ENCODE data around the gene SH3BGRL.
"Not testable (repeated sequence)": the region's sequence is repeated elsewhere in the genome, so short reads cannot be mapped to it uniquely, and the experiment has no call there.

Gene SH3BGRL

GRCh38 chrX:81261576-81261975 lies 59.7 kb downstream of the SH3BGRL start:
- no peak for DNase-seq

GRCh38 chrX:81263059-81263458 lies 61.2 kb downstream of the SH3BGRL start:
- no peak for DNase-seq

- no peak for DNase-seq
Observed at GRCh38 chrX:81278616-81279015, 76.7 kb downstream of the SH3BGRL start.

- no peak for DNase-seq
Observed at GRCh38 chrX:81280148-81280547, 78.2 kb downstream of the SH3BGRL start.

- no peak for DNase-seq
Observed at GRCh38 chrX:81286075-81286474, 84.2 kb downstream of the SH3BGRL start.

- DNase-seq: no peak
Observed at GRCh38 chrX:81286608-81287007, 84.7 kb downstream of the SH3BGRL start.

- DNase-seq: no peak
Observed at GRCh38 chrX:81291996-81292395, 90.1 kb downstream of the SH3BGRL start.

GRCh38 chrX:81294101-81294500 lies 92.2 kb downstream of the SH3BGRL start:
- no peak for DNase-seq

GRCh38 chrX:81301877-81302276 lies 100.0 kb downstream of the SH3BGRL start:
- no peak for DNase-seq

GRCh38 chrX:81304563-81304962 lies 102.7 kb downstream of the SH3BGRL start:
- DNase-seq: no peak

- DNase-seq: no peak
Observed at GRCh38 chrX:81305240-81305639, 103.3 kb downstream of the SH3BGRL start.

GRCh38 chrX:81308086-81308829 lies 106.4 kb downstream of the SH3BGRL start:
- peak; percentile 2 for DNase-seq

GRCh38 chrX:81316163-81316562 lies 114.3 kb downstream of the SH3BGRL start:
- no peak for DNase-seq

- not testable (repeated sequence) for DNase-seq
Observed at GRCh38 chrX:81331653-81332052, 129.8 kb downstream of the SH3BGRL start.

- no peak for DNase-seq
Observed at GRCh38 chrX:81336455-81337152, 134.7 kb downstream of the SH3BGRL start.

- DNase-seq: no peak
Observed at GRCh38 chrX:81337805-81338204, 135.9 kb downstream of the SH3BGRL start.

GRCh38 chrX:81338924-81339323 lies 137.0 kb downstream of the SH3BGRL start:
- DNase-seq: no peak

GRCh38 chrX:81345296-81345695 lies 143.4 kb downstream of the SH3BGRL start:
- DNase-seq: not testable (repeated sequence)
